Keratinocyte (primary cell): ENCODE data around the gene RPL14. TPM values are rescaled to one million over a fixed set of nuclear protein-coding genes. Genes with fewer than 3 reads are reported as not detected.

Source experiments
- DNase-seq: peaks from one replicate; pipeline ENCODE4 v3.0.0-alpha.2; 2011; ENCODE audit warnings: low read depth, missing footprints, low spot score
- FAIRE-seq: peaks from 2 replicates; lab custom pipeline; 2011; peaks lifted over from hg19 to GRCh38; lab: Jason Lieb, UNC
- H2AFZ ChIP-seq: 2 replicates; pipeline ENCODE4 v1.6.0; 2012; ENCODE audit warnings: low read length, control low read depth, inconsistent platforms; ENCODE audit not compliant: control insufficient read depth
- H3K27ac ChIP-seq: 2 replicates; pipeline ENCODE4 v1.5.1; 2011; ENCODE audit warnings: low read length; ENCODE audit not compliant: control insufficient read depth, insufficient read depth
- H3K27me3 ChIP-seq: 3 replicates; pipeline ENCODE4 v1.6.0; 2011; ENCODE audit warnings: low read length; ENCODE audit not compliant: control insufficient read depth, insufficient read depth; ENCODE audit errors: extremely low read depth
- H3K36me3 ChIP-seq, 2 experiments: 2 replicates in 1 of 2; 3 replicates in 1 of 2; pipeline ENCODE4 v1.5.1; 2011; ENCODE audit warnings: low read length in 2 of 2, mild to moderate bottlenecking in 1 of 2; ENCODE audit not compliant: control insufficient read depth in 2 of 2, insufficient read depth in 2 of 2; ENCODE audit errors: extremely low read depth in 1 of 2
- H3K4me1 ChIP-seq: 3 replicates; pipeline ENCODE4 v1.5.1; 2011; ENCODE audit warnings: low read length; ENCODE audit not compliant: control insufficient read depth, insufficient read depth; ENCODE audit errors: extremely low read depth
- H3K4me2 ChIP-seq: 3 replicates; pipeline ENCODE4 v1.6.0; 2011; ENCODE audit warnings: low read depth, low read length; ENCODE audit not compliant: control insufficient read depth, insufficient read depth; ENCODE audit errors: extremely low read depth
- H3K4me3 ChIP-seq, 3 experiments: fragments of 200-600 bp in 1 of 3; sonication (generic) in 1 of 3; 2 replicates in 2 of 3; 3 replicates in 1 of 3; pipeline ENCODE4 v1.5.1; 2011 to 2016; ENCODE audit warnings: low read length in 3 of 3, mild to moderate bottlenecking in 3 of 3, control low read depth in 2 of 3, inconsistent platforms in 1 of 3, low read depth in 1 of 3, mixed read lengths in 1 of 3, mixed run types in 1 of 3, moderate library complexity in 1 of 3; ENCODE audit not compliant: control insufficient read depth in 2 of 3, insufficient read depth in 2 of 3; ENCODE audit errors: extremely low read depth in 1 of 3
- H3K79me2 ChIP-seq: 2 replicates; pipeline ENCODE4 v1.6.0; 2012; ENCODE audit warnings: low read length; ENCODE audit not compliant: control insufficient read depth, insufficient read depth
- H3K9ac ChIP-seq: 3 replicates; pipeline ENCODE4 v1.6.0; 2011; ENCODE audit warnings: low read length; ENCODE audit not compliant: control insufficient read depth, insufficient read depth; ENCODE audit errors: extremely low read depth
- H3K9me1 ChIP-seq: 3 replicates; pipeline ENCODE4 v1.6.0; 2011; ENCODE audit warnings: low read length; ENCODE audit not compliant: control insufficient read depth, insufficient read depth; ENCODE audit errors: extremely low read depth
- H3K9me3 ChIP-seq: 2 replicates; pipeline ENCODE4 v1.5.1; 2012; ENCODE audit warnings: low read depth, low read length; ENCODE audit not compliant: control insufficient read depth
- H4K20me1 ChIP-seq: 3 replicates; pipeline ENCODE4 v1.6.0; 2011; ENCODE audit warnings: low read length; ENCODE audit not compliant: control insufficient read depth, insufficient read depth; ENCODE audit errors: extremely low read depth
- CTCF ChIP-seq, 3 experiments: IDR thresholded peaks in 1 of 3; conservative IDR thresholded peaks in 1 of 3; optimal IDR thresholded peaks in 1 of 3; 2 replicates in 2 of 3; 3 replicates in 1 of 3; pipeline versions ENCODE3 to v1.5.1; 2011; ENCODE audit warnings: low read length in 3 of 3, mild to moderate bottlenecking in 3 of 3, moderate library complexity in 2 of 3, control low read depth in 1 of 3, inconsistent platforms in 1 of 3; ENCODE audit not compliant: insufficient read depth in 2 of 3; ENCODE audit errors: extremely low read depth in 1 of 3
- EZH2 ChIP-seq: IDR thresholded peaks from one replicate; pipeline ENCODE4 v1.6.1; 2012; ENCODE audit warnings: inconsistent platforms, mild to moderate bottlenecking, low read length, moderate library complexity
- dilution Hi-C: fragments of 300-500 bp; cut with MboI; formaldehyde crosslinking; loops from one replicate; pipeline ENCODE4 v1.7.0; 2020; ENCODE audit warnings: low sequenced_read_pairs; ENCODE audit not compliant: extremely low pct_ligation_motif_present
- polyA plus RNA-seq, 5 experiments: library from polyadenylated mRNA; depleted of rRNA in 3 of 5; stranded (reverse) in 3 of 5; stranded (forward) in 1 of 5; unstranded in 1 of 5; fragments of >200 nt; gene quantifications; 1 replicate in 1 of 5; 2 replicates in 3 of 5; 3 replicates in 1 of 5; pipeline versions ENCODE4 v1.2.1 to v1.2.3, GENCODE V29; 2011 to 2012; ENCODE audit warnings: missing spikeins in 2 of 5, low read depth in 1 of 5, low replicate concordance in 1 of 5

Gene RPL14
- polyA plus RNA-seq, 1 donor (not counting 4 experiments of a cell fraction or from before 2014, with no cell fraction given): 585 TPM

- H3K9me3 ChIP-seq: peaks cover 15% of the 10 kb centered on the region
- no peak overlapping the region for H2AFZ ChIP-seq
- DNase-seq (no peak), FAIRE-seq (no peak)
- no peak overlapping the region for H3K9ac ChIP-seq
- no peaks in the 10 kb centered on the region for H3K27me3 ChIP-seq
- H3K36me3 ChIP-seq: peaks cover 7 to 12% of the 10 kb centered on the region in 2 experiments
- TF ChIP-seq CTCF (optimal IDR thresholded peaks at IDR 0.05 in 1 of 3, IDR thresholded peaks at IDR 0.05 in 1 of 3, conservative IDR thresholded peaks at IDR 0.05 in 1 of 3; ENCODE audit: extremely low read depth in 1 of 3, insufficient read depth in 2 of 3, low read length in 3 of 3): no peak
- no peak for TF ChIP-seq EZH2
- H4K20me1 ChIP-seq: no peaks in the 10 kb centered on the region
- dilution Hi-C loops: no loop called here
- no peak overlapping the region for H3K4me2 ChIP-seq
- H3K4me1 ChIP-seq: no peaks in the 10 kb centered on the region
- H3K27ac ChIP-seq: no peak overlapping the region
- H3K9me1 ChIP-seq: no peaks in the 10 kb centered on the region
- H3K4me3 ChIP-seq: no peak overlapping the region
- H3K79me2 ChIP-seq: no peaks in the 10 kb centered on the region
Observed at GRCh38 chr3:40487172-40487571, 30.0 kb downstream of the RPL14 start.

GRCh38 chr3:40490916-40491315 lies 33.8 kb downstream of the RPL14 start:
- dilution Hi-C loops: no loop called here
- no peak overlapping the region for H3K9ac ChIP-seq
- no peaks in the 10 kb centered on the region for H3K79me2 ChIP-seq
- H2AFZ ChIP-seq: no peak overlapping the region
- no peak for TF ChIP-seq CTCF (optimal IDR thresholded peaks at IDR 0.05 in 1 of 3, IDR thresholded peaks at IDR 0.05 in 1 of 3, conservative IDR thresholded peaks at IDR 0.05 in 1 of 3; ENCODE audit: extremely low read depth in 1 of 3, insufficient read depth in 2 of 3, low read length in 3 of 3)
- no peak for TF ChIP-seq EZH2
- no peak overlapping the region for H3K4me3 ChIP-seq
- H3K4me2 ChIP-seq: no peak overlapping the region
- peaks cover 6 to 12% of the 10 kb centered on the region in 2 experiments for H3K36me3 ChIP-seq
- no peaks in the 10 kb centered on the region for H3K27me3 ChIP-seq
- H3K9me3 ChIP-seq: peaks cover 15% of the 10 kb centered on the region
- no peak overlapping the region for H3K27ac ChIP-seq
- H3K9me1 ChIP-seq: no peaks in the 10 kb centered on the region
- no peak for FAIRE-seq
- H4K20me1 ChIP-seq: no peaks in the 10 kb centered on the region
- no peak for DNase-seq
- no peaks in the 10 kb centered on the region for H3K4me1 ChIP-seq
